HG03159 (cell line): ENCODE measurements around the gene SIRT3.

Source experiments
- ATAC-seq: cut with Tn5 transposase; IDR thresholded peaks from one replicate; pipeline ENCODE4 v1.9.1; 2021; ENCODE audit warnings: mild to moderate bottlenecking, moderate library complexity; ENCODE audit not compliant: unreplicated experiment

The SIRT3 gene

GRCh38 chr11:217704-218103, 18.4 kb downstream of the SIRT3 start:
- ATAC-seq = no peak

DNA sequence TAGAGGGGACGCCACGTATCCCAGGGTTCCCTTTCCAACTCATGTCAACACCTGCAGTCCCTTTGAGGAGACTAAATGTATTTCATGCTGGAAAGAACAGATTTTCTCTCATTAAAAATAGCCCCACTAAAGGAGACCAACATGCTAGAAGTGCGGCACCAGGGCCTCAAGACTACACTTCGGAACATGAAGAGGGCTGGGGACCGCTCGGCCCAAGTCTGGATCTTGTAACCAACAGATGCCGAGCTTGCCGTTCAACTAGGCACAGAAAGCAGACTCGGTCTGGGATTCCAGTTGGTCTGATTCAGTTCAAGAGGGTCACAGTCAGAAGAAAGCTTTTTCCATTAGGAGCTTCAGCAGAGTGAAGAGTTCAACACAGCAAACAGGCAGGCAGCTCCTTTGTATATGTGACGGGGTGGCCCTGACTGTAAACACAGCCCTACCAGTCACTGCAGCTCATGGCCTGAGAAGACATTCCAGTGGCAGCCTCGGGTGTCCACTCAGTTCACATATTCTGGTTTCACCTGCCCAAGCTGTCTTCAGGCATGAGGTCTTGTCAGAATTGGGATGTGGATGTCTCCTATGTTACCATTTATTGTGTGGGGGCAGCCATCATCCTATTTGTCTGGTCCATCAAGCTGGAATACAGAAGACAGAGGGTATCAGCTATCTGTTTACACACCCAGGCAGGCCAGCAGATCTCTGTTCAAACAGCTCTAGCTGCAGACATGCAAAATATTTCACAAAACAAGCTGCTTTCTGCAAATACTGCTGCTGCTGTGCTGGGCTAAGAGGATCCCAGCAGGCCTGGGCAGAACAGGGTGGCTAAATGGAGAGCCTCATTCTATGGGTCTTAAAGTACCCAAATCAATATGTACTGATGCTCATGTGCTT, 19.8 kb downstream of the SIRT3 start:
- ATAC-seq = no peak

DNA sequence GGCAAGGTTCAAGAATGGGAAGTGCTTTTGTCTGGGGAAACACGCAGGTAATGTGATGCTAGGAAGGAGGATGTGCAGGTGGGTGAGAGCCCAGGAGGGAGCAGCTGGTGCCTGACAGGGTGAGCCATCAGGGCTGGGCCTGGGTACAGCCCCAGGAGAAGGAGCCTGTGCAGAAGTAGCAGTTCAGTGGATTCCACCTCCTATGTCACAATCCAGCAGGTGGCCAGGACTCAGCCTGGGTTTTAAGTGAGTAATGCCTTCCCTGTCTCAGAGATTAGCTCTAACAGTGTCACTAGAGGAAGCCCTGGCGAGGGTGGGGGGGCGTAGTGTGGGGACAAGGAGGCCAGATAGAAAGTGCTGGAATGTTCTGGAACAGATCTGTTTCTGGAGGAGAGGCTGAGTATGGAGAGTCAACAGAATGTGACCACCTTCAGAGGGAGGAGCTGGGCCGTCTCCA, 20.5 kb downstream of the SIRT3 start:
- ATAC-seq = no peak

- no peak for ATAC-seq
These were observed 22.1 kb downstream of the SIRT3 start for GRCh38 chr11:214083-214482.

DNA sequence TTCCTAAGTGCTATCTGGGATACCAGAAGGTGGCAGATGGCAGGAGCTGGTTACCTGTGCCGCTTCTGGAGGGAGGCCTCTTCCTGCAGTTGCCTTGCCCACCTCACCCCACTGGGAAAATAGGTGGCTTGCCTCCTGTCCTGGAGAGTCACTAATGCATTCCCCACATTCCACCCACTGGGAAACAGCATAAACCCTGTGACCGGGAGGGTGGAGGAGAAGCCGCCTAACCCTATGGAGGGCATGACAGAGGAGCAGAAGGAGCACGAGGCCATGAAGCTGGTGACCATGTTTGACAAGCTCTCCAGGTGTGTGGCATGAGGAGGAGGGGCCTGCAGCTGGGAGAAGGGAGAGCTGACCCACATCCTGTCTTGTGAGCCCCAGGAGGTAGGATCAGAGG, 23.0 kb downstream of the SIRT3 start:
- no peak for ATAC-seq

DNA sequence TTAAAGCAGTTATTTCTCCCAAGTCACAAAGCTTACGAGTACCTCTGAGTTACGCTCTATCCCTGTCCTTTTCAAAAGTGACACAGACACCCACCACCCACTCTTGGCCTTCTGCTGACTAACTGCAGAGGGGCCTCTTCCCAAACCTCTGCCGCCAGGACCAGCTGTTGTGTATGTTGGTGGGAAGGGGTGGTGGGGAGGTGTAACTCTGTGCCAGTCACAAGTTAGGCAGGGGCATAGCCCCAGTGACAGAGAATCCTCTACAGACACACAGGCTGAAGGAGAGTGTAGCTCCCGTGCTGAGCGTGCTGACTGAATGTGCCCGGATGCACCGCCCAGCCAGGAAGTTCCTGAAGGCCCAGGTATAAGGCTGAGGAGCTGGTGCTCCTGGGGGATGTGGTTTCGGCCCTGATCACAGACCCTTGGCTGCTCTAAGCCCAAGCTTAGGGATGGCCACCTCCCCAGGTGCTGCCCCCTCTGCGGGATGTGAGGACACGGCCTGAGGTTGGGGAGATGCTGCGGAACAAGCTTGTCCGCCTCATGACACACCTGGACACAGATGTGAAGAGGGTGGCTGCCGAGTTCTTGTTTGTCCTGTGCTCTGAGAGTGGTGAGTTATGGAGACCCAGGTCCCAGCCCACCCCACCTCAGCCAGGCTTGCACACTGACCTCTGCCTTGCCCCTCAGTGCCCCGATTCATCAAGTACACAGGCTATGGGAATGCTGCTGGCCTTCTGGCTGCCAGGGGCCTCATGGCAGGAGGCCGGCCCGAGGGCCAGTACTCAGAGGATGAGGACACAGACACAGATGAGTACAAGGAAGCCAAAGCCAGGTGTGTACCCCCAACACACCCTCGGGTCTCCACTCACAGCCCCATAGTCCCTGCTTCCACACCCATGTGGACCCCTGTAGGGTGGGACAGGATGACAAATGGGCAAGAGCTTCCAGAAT, 23.7 kb downstream of the SIRT3 start:
- no peak for ATAC-seq

- no peak for ATAC-seq
These were observed 24.4 kb downstream of the SIRT3 start for GRCh38 chr11:211741-212140.

GRCh38 chr11:211295-211694, 24.8 kb downstream of the SIRT3 start:
- ATAC-seq = no peak

DNA sequence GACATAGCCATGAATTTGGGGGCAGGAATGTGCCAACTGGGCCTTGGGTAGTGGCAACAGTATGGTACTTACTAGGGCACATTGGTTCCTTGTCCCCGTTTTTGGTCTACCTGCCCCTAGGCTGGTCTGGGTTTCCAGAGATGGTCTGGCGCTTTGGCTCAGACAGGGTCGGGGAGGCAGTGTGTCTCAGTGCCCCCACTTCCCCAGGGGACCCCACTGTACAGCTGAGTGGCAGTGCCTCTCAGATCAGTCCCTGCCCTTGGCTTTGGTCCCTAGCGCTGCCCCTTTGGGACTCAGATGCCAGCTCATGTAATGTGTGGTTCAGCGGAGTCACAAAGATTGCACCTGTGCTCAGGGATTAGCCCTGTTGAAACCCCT, 25.4 kb downstream of the SIRT3 start:
- ATAC-seq = no peak

DNA sequence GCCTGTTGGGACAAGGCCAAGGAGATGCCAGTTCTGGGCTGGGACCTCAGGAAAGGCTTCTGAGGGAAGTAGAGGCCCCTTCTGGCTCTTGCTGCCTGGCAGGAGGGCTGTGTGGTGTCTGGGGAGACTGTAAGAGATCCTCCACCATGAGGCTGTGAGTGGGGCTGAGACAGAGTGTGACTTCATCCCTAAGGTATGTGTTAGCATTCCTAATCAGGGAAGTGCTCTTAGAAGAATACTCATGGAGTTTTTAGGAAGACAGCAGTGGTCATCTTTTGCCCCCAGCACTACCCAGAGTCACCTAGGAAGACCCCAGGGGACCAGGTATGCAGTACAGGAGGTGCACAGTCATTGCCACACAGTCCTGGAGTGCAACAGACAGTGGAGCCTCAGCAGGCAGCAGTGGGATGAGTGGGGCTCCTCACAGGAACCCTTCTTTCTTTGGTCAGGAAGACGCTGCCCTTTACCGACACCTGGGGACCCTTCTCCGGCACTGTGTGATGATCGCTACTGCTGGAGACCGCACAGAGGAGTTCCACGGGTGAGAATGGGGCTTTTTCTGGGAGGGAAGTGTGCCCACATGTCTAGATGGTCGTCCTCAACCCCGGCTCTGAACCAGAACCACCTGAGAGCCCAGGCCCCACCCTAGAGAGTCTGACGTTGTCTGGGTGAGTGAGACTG, 25.9 kb downstream of the SIRT3 start:
- ATAC-seq = no peak

GRCh38 chr11:209275-210121, 26.6 kb downstream of the SIRT3 start:
- ATAC-seq = no peak

GRCh38 chr11:208917-209260, 27.3 kb downstream of the SIRT3 start:
- ATAC-seq = no peak

- peak; percentile 38 for ATAC-seq
These were observed 27.8 kb downstream of the SIRT3 start for GRCh38 chr11:208181-208916.

- no peak for ATAC-seq
These were observed 28.3 kb downstream of the SIRT3 start for GRCh38 chr11:207863-208180.

GRCh38 chr11:207208-207862, 28.8 kb downstream of the SIRT3 start, which contains the start of the genes BET1L and RIC8A:
Gene BET1L, minus strand, starts transcription at chr11:207399. Its CDS starts 78 bp downstream, at chr11:207321.
Gene RIC8A, plus strand, starts transcription at chr11:207708. Its CDS starts 1,147 bp downstream, at chr11:208855.
- peak; percentile 72 for ATAC-seq

DNA sequence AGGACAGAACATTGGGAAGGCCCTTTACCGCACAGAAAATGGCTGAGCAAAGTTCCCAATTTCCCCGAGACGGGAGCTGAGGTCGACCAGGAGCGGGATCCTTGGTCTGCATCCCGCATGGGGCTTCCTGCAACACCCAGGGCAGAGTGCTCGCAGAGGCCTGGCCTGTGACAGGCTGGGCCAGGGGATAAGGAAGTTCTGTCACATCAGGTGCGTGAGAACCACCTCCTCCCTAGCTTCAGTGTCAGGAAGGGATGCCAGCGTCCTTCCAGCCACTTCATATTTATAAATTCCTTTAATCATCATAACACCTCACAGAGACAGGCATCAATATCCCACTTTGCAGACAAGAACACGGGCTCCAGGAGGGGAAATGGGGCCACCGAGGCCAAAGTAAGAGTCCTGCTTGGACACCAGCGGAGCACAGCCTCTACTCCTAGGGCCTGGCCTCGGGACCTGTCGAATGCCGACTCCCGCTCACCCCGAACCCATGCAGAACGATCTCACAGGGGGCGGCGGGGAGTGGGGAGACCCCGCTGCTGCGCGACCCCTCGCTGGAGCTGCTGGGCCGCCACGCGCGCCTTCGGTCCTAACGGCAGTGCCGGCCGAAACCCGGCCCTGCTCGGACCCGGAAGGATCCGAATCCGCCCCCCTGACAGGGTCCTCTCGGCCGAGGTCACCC, 29.5 kb downstream of the SIRT3 start:
- peak; percentile 2 for ATAC-seq

DNA sequence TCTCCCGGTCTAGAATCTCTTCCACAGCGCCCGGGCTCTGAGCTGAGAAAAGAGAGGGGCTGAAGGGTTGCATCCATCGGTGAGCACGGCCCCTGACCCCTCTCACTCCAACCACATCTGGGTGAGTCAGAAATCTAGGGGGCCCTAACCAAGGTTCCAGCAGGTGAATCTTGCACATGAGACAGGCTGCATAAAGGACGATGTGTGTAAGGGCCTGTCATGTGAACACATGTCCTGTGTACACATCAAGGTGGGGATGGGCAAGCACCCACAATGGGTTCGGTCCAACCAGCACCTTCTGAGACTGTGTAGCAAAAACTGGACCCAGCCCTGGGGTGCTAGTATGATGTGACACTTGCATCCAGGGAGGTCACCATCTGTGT, 30.1 kb downstream of the SIRT3 start:
- no peak for ATAC-seq

DNA sequence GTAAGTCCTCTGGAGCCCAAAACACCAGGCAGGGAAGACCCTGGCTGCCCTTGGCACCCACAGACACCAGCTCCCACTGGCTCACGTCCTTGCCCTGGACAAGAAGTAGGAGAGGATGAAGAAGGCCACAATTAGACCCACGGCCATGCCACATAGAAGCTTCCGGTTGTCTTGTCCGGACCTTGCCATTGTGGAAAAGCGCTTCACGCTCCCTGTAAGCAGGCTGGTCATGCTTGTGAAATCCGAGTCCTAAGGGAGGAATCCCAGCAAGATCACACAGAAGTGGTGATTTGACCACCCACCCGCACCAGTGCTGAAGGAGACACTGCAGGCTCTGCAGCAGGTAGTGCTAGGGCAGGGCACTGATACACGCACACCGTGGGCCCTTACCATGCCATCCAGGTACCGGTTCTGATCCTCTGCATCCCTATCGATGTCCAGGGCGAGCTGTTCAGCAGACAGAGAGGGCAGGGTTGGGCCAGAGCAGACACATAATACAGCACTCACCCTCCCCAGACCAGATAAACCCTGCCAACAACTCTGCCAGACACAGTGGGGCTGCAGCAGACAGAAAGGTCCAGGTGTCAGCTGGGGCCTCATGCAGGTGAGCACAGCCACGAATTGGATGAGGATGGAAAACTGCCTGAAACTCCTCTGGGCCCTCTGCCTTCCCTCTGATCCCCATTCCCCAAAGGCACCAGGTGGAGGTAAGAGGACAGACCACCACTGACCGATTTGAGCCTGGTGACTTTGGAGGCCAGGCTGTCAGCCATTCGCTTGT, 30.7 kb downstream of the SIRT3 start:
- no peak for ATAC-seq
